ENCODE results near the gene EFCAB12. TPM values are rescaled to one million over a fixed set of nuclear protein-coding genes. Genes with fewer than 3 reads are reported as not detected.

The EFCAB12 gene
- total and polyA plus RNA-seq, 2 donors from 2014 or later = 1.2 to 3.5 TPM

DNA sequence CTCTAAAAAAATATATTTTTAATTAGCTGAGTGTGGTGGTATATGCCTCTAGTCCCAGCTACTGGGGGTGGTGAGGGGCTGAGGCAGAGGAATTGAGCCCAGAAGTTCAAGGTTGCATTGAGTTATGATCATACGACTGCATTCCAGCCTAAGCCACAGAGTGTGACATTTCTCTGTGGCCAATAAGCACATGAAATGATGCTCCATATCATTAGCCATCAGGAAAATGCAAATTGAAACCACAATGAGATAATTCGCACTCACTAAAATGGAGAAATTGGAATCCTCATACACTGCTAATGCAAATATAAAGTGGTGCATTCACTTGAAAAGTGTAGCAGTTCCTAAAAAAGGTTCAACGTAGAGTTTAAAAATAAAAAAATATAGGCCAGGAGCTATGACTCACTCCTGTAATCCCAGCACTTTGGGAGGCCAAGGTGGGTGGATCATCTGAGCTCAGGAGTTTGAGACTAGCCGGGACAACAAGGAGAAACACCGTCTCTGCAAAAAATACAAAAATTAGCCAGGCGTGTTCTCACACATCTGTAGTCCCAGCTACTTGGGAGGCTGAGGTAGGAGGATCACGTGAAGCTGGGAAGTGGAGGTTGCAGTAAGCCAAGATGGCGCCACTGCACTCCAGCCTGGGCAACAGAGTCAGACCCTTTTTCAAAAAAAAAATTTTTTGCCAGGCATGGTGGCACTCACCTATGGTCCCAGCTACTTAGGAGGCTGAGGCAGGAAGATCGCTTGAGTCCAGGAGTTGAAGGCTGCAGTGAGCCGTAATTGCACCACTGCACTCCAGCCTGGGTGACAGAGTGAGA, 46.8 kb upstream of the EFCAB12 start:
- no peak for TF ChIP-seq CTCF (IDR thresholded peaks at IDR 0.05; ENCODE audit: borderline replicate concordance, extremely low read depth, insufficient read depth)
- Histone ChIP-seq H3K4me3 (ENCODE audit: low read length in 3 of 3) (no peak overlapping the region), H3K9me3 (ENCODE audit: control insufficient read depth in 2 of 3, insufficient read depth in 1 of 3, low read length in 3 of 3) (no peaks in the 10 kb centered on the region), H3K27me3 (ENCODE audit: control insufficient read depth, insufficient read depth, low read length) (no peaks in the 10 kb centered on the region), H3K4me1 (ENCODE audit: control insufficient read depth in 2 of 3, insufficient read depth in 2 of 3, low read depth in 1 of 3, low read length in 3 of 3) (no peaks in the 10 kb centered on the region), H3K9ac (ENCODE audit: low read length in 3 of 3) (no peak overlapping the region), H3K36me3 (ENCODE audit: control insufficient read depth in 2 of 3, insufficient read depth in 3 of 3, low read length in 3 of 3) (peaks cover 5 to 25% (median 17%) of the 10 kb centered on the region in 3 donors), H3K27ac (ENCODE audit: low read depth in 2 of 2, low read length in 2 of 2) (no peak overlapping the region)
- DNase-seq (no peak), FAIRE-seq (no peak)
- intact Hi-C loops (cut with DNase I) = no loop called here

DNA sequence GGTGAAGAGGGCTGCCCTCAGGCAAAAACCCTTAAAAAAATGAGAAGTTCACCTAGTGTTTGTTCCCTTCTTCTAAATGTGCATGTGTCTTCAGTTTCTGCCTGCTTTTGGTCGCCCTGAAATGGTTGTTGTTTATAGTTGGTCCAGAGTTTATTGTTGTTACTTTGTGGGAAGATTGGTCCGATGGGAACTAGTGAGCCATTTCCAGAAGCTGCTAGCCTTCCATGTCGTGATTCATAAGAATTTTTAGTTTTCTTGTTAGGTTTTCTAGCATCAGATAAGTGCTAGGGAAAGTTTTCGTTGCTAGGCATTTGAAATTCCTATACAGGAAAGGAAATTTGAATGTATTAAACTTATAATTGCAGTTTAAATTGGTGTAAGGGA, 45.3 kb upstream of the EFCAB12 start:
- H3K36me3 ChIP-seq (ENCODE audit: control insufficient read depth in 2 of 3, insufficient read depth in 3 of 3, low read length in 3 of 3) = peaks cover 3 to 24% (median 15%) of the 10 kb centered on the region in 3 donors

GRCh38 chr3:129473067-129473768, 44.8 kb upstream of the EFCAB12 start:
- intact Hi-C loops (cut with DNase I) = no loop called here
- DNase-seq (no peak), FAIRE-seq (no peak)
- Histone ChIP-seq H3K27ac (ENCODE audit: low read depth in 2 of 2, low read length in 2 of 2) (no peak overlapping the region), H3K27me3 (ENCODE audit: control insufficient read depth, insufficient read depth, low read length) (no peaks in the 10 kb centered on the region), H3K36me3 (ENCODE audit: control insufficient read depth in 2 of 3, insufficient read depth in 3 of 3, low read length in 3 of 3) (peaks cover 3 to 21% (median 15%) of the 10 kb centered on the region in 3 donors), H3K9ac (ENCODE audit: low read length in 3 of 3) (no peak overlapping the region), H3K4me3 (ENCODE audit: low read length in 3 of 3) (no peak overlapping the region), H3K4me1 (ENCODE audit: control insufficient read depth in 2 of 3, insufficient read depth in 2 of 3, low read depth in 1 of 3, low read length in 3 of 3) (no peaks in the 10 kb centered on the region), H3K9me3 (ENCODE audit: control insufficient read depth in 2 of 3, insufficient read depth in 1 of 3, low read length in 3 of 3) (no peaks in the 10 kb centered on the region)
- TF ChIP-seq CTCF (IDR thresholded peaks at IDR 0.05; ENCODE audit: borderline replicate concordance, extremely low read depth, insufficient read depth) = no peak

More for the DNA sequence above, 45.3 kb upstream of the EFCAB12 start:
- FAIRE-seq (no peak), DNase-seq (no peak)
- Histone ChIP-seq H3K27me3 (ENCODE audit: control insufficient read depth, insufficient read depth, low read length) (no peaks in the 10 kb centered on the region), H3K9ac (ENCODE audit: low read length in 3 of 3) (no peak overlapping the region), H3K9me3 (ENCODE audit: control insufficient read depth in 2 of 3, insufficient read depth in 1 of 3, low read length in 3 of 3) (no peaks in the 10 kb centered on the region), H3K27ac (ENCODE audit: low read depth in 2 of 2, low read length in 2 of 2) (no peak overlapping the region), H3K4me3 (ENCODE audit: low read length in 3 of 3) (no peak overlapping the region), H3K4me1 (ENCODE audit: control insufficient read depth in 2 of 3, insufficient read depth in 2 of 3, low read depth in 1 of 3, low read length in 3 of 3) (no peaks in the 10 kb centered on the region)
- TF ChIP-seq CTCF (IDR thresholded peaks at IDR 0.05; ENCODE audit: borderline replicate concordance, extremely low read depth, insufficient read depth) = no peak
- intact Hi-C loops (cut with DNase I) = no loop called here

Data from kidney (tissue), 14 donors.